ENCODE measurements around the gene INCA1.

- TF ChIP-seq EZH2 (IDR thresholded peaks at IDR 0.05; ENCODE audit: borderline replicate concordance, low read depth, low read length, severe bottlenecking) = no peak
- TF ChIP-seq CTCF (IDR thresholded peaks at IDR 0.05; ENCODE audit: borderline replicate concordance, extremely low read depth, low read length, poor library complexity, severe bottlenecking) = no peak
Observed at GRCh38 chr17:4955091-4955490, 42.2 kb downstream of the INCA1 start.

Measured in DND-41 (cell line).